Testis (tissue), 2 donors: ENCODE data around the gene IGFL1.

ENCODE experiments used
- POLR2A ChIP-seq: fragments of 450-650 bp; IDR thresholded peaks from one replicate; pipeline ENCODE4 v1.6.1; 2017; ENCODE audit warnings: antibody characterized with exemption, mild to moderate bottlenecking, moderate library complexity
- TF ChIP-seq, protein P1 (sequence below), 3 experiments: fragments of 450-650 bp in 2 of 3; fragments of 200-600 bp in 1 of 3; sonication (generic) in 1 of 3; IDR thresholded peaks; one replicate each; pipeline ENCODE4 v1.5.1; 2016 to 2019; ENCODE audit warnings: antibody characterized with exemption in 3 of 3, mild to moderate bottlenecking in 2 of 3, moderate library complexity in 1 of 3

DNA sequence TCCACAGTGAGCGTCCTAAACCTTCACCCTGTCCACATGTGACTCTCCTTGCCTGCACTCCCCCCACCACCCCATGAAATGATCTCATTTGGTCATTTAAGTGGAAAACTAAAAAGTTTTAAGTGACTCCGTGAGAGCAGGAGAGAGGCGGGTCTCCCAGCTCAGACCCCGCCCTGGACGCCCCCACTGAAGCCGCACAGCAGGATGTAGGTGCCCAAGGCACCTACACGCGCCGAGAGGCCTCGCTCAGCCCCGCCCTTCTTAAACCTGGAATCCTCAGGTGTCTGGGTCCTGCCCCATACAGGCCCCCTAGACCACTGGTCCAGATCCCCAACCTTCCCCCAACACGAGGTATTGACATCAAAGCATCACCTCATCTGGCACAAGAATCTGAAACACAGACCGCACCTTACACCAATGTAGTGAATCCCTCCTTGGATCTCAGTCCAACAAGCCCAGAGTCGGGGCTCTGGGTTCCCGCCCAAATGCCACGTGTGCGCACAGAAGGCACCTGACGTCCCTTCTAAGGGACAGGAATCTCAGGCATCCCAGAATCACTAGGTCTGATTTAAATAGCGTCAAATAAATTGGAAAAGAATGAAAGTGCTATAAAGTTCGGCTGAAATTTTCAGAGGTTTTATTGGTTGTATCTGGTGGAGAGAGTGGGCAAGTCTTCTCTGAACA lies 3.5 kb downstream of the IGFL1 start:
- TF ChIP-seq, protein P1, sequence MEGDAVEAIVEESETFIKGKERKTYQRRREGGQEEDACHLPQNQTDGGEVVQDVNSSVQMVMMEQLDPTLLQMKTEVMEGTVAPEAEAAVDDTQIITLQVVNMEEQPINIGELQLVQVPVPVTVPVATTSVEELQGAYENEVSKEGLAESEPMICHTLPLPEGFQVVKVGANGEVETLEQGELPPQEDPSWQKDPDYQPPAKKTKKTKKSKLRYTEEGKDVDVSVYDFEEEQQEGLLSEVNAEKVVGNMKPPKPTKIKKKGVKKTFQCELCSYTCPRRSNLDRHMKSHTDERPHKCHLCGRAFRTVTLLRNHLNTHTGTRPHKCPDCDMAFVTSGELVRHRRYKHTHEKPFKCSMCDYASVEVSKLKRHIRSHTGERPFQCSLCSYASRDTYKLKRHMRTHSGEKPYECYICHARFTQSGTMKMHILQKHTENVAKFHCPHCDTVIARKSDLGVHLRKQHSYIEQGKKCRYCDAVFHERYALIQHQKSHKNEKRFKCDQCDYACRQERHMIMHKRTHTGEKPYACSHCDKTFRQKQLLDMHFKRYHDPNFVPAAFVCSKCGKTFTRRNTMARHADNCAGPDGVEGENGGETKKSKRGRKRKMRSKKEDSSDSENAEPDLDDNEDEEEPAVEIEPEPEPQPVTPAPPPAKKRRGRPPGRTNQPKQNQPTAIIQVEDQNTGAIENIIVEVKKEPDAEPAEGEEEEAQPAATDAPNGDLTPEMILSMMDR (IDR thresholded peaks at IDR 0.05) = no peak
- TF ChIP-seq POLR2A = no peak
